GM12878 (cell line): Measurements from ENCODE around the gene NUP205. TPM values are rescaled to one million over a fixed set of nuclear protein-coding genes. Genes with fewer than 3 reads are reported as not detected.

Source experiments
- ATAC-seq: fragments of 200-7000 bp; cut with Tn5 transposase; 3 replicates; pipeline ENCODE4 v1.9.1; 2020; ENCODE audit warnings: mild to moderate bottlenecking, moderate library complexity
- BruUV-seq: library from RNA; stranded (reverse); fragments of 400-500 nt; replicated peaks from 2 replicates; lab custom pipeline; 2021; lab: Mats Ljungman, UMichigan
- CTCF ChIA-PET: fragments of 300-600 bp; sonication (Branson Sonifier 250); formaldehyde crosslinking; extraction: SDS; loops from one replicate; lab custom pipeline; 2021; ENCODE audit warnings: inconsistent platforms; lab: Yijun Ruan, JAX
- POLR2A ChIA-PET: fragments of 350-600 bp; formaldehyde crosslinking; extraction: SDS; loops from one replicate; lab custom pipeline; 2021; ENCODE audit warnings: inconsistent platforms; lab: Charles Lee
- RAD21 ChIA-PET: fragments of 300-600 bp; sonication (Branson Sonifier 250); formaldehyde crosslinking; loops from one replicate; lab custom pipeline; 2023; ENCODE audit warnings: antibody characterized with exemption; ENCODE audit not compliant: unreplicated experiment; lab: Charles Lee
- SMC1A ChIA-PET: fragments of 300-600 bp; sonication (Branson Sonifier 250); formaldehyde crosslinking; loops from one replicate; lab custom pipeline; 2023; ENCODE audit not compliant: unreplicated experiment, uncharacterized antibody; lab: Charles Lee
- DNase-seq: peaks from one replicate; pipeline ENCODE4 v3.0.0-alpha.2; 2011; ENCODE audit warnings: low read depth, low spot score
- FAIRE-seq: peaks from 3 replicates; lab custom pipeline; 2011; peaks lifted over from hg19 to GRCh38; lab: Jason Lieb, UNC
- H2AFZ ChIP-seq: 2 replicates; pipeline ENCODE4 v1.6.0; 2011; ENCODE audit warnings: low read depth, low read length, control low read depth; ENCODE audit not compliant: control insufficient read depth
- H3K27ac ChIP-seq: 2 replicates; pipeline ENCODE4 v1.5.1; 2011; ENCODE audit warnings: control low read depth; ENCODE audit not compliant: control insufficient read depth, insufficient read depth
- H3K27me3 ChIP-seq, 2 experiments: replicated peaks in 1 of 2; 2 replicates each; pipeline versions ENCODE4 v1.6.0 to v1.6.1; 2011; ENCODE audit warnings: low read length in 1 of 2; ENCODE audit not compliant: control insufficient read depth in 2 of 2, insufficient read depth in 2 of 2
- H3K36me3 ChIP-seq, 2 experiments: 2 replicates each; pipeline ENCODE4 v1.5.1; 2011; ENCODE audit warnings: low read length in 1 of 2; ENCODE audit not compliant: control insufficient read depth in 2 of 2, insufficient read depth in 2 of 2
- H3K4me1 ChIP-seq: 2 replicates; pipeline ENCODE4 v1.6.1; 2011; ENCODE audit warnings: mild to moderate bottlenecking, low read length, moderate library complexity, mixed read lengths; ENCODE audit not compliant: control insufficient read depth, insufficient read depth
- H3K4me2 ChIP-seq: 2 replicates; pipeline ENCODE4 v1.6.0; 2011; ENCODE audit warnings: control low read depth; ENCODE audit not compliant: control insufficient read depth, insufficient read depth
- H3K4me3 ChIP-seq: fragments of 200-600 bp; sonication (generic); 2 replicates; pipeline ENCODE4 v1.5.1; 2016
- H3K79me2 ChIP-seq: 2 replicates; pipeline ENCODE4 v1.6.0; 2011; ENCODE audit warnings: low read length; ENCODE audit not compliant: control insufficient read depth, insufficient read depth
- H3K9ac ChIP-seq: 2 replicates; pipeline ENCODE4 v1.8.0; 2011; ENCODE audit warnings: low read length, control low read depth, mixed read lengths; ENCODE audit not compliant: control insufficient read depth, insufficient read depth
- H3K9me3 ChIP-seq: replicated peaks from 3 replicates; pipeline ENCODE4 v1.5.1; 2011; ENCODE audit warnings: mild to moderate bottlenecking, low read length; ENCODE audit not compliant: control insufficient read depth, insufficient read depth
- H4K20me1 ChIP-seq: 2 replicates; pipeline ENCODE4 v1.6.0; 2011; ENCODE audit not compliant: control insufficient read depth, insufficient read depth
- HDGF ChIP-seq: fragments of 450-650 bp; IDR thresholded peaks from 2 replicates; pipeline ENCODE4 v1.6.1; 2016; ENCODE audit warnings: antibody characterized with exemption
- JUND ChIP-seq: IDR thresholded peaks from 2 replicates; pipeline ENCODE4 v1.6.1; 2012; ENCODE audit warnings: low read depth, mild to moderate bottlenecking, low read length, improper control_type of control experiment, moderate library complexity
- NFXL1 ChIP-seq: fragments of 450-650 bp; IDR thresholded peaks from 2 replicates; pipeline ENCODE4 v1.6.1; 2017; ENCODE audit warnings: antibody characterized with exemption, mild to moderate bottlenecking, borderline replicate concordance
- NRF1 ChIP-seq: conservative IDR thresholded peaks from 2 replicates; pipeline ENCODE4 v1.6.1; 2011; ENCODE audit warnings: mild to moderate bottlenecking, low read depth, low read length, improper control_type of control experiment
- SP1 ChIP-seq: IDR thresholded peaks from one replicate; pipeline ENCODE4 v1.6.1; 2011; ENCODE audit warnings: low read depth, low read length
- SPI1 ChIP-seq: IDR thresholded peaks from 2 replicates; pipeline ENCODE4 v1.6.1; 2011; ENCODE audit warnings: low read depth, mild to moderate bottlenecking, low read length, moderate library complexity, borderline replicate concordance; ENCODE audit not compliant: insufficient read depth
- SUPT20H ChIP-seq: IDR thresholded peaks from 2 replicates; pipeline ENCODE4 v1.6.1; 2011; ENCODE audit warnings: low read depth, mild to moderate bottlenecking, low read length, moderate library complexity, borderline replicate concordance; ENCODE audit not compliant: control insufficient read depth
- WGBS: methylation state at CpG from one replicate; pipeline ENCODE4 v1.1.6; 2016; ENCODE audit warnings: low lambda C conversion rate; ENCODE audit not compliant: insufficient replicate concordance, insufficient coverage; ENCODE audit errors: missing lambda C conversion rate; 5-methylcytosine and 5-hydroxymethylcytosine counted together
- in situ Hi-C: fragments of 300-500 bp; cut with MboI; formaldehyde crosslinking; loops from 9 replicates; pipeline ENCODE4 v1.14.3; 2018; ENCODE audit warnings: mixed read lengths
- intact Hi-C: fragments of 100-400 bp; cut with micrococcal nuclease; formaldehyde crosslinking; loops from one replicate; pipeline ENCODE4 v1.14.2; 2022; ENCODE audit not compliant: unreplicated experiment
- polyA plus RNA-seq, 11 experiments: library from polyadenylated mRNA; depleted of rRNA in 4 of 11; unstranded in 6 of 11; stranded (reverse) in 5 of 11; fragments of >200 nt; fragmentation: Nextera tagmentation in 4 of 11; fragmentation: Illumina TruSeq in 1 of 11; extraction: Ambion mirVana in 4 of 11; extraction: Trizol in 1 of 11; gene quantifications; 1 replicate in 1 of 11; 2 replicates in 10 of 11; pipeline versions ENCODE4 v1.2.1 to v1.2.3, GENCODE V29; 2011 to 2016; ENCODE audit warnings: inconsistent platforms in 2 of 11, missing spikeins in 2 of 11, low read depth in 1 of 11
- total RNA-seq, 4 experiments: library from RNA; depleted of rRNA in 3 of 4; stranded (reverse); fragments of >200 nt in 3 of 4; fragmentation: Illumina TruSeq in 1 of 4; extraction: Trizol in 1 of 4; gene quantifications; 2 replicates each; pipeline versions ENCODE4 v1.2.1 to v1.2.3, GENCODE V29; 2013 to 2021
- TF ChIP-seq, protein P1 (sequence below): fragments of 450-650 bp; IDR thresholded peaks from 2 replicates; pipeline ENCODE4 v1.6.1; 2018; ENCODE audit warnings: borderline replicate concordance, mild to moderate bottlenecking; ENCODE audit not compliant: partially characterized antibody

NUP205 gene
- total and polyA plus RNA-seq, 10 of the 15 experiments (the other 5 are each of a cell fraction or from before 2014, with no cell fraction given): 41.4 to 110 (median 85.9) TPM

DNA sequence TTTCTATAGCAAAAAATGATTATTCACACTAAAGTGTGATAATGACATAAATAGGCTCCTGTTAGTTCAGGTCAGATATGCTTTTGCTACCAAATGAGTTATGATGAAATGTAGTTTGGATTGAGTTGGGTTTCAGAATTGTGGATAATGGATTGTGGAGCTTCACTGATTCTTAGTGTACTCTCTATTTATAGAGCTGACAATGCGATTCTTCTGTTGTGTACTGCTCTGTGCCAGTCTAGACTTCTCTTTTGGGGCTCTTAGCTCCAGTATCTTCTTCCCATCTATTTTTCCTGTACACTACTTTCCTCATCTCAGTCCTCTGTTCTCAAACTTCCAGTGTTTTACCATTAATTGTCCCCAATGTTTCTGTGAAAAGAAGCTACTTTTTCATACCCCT lies 112.1 kb downstream of the NUP205 start:
- Histone ChIP-seq H3K4me2 (no peak overlapping the region), H3K79me2 (peaks cover 15% of the 10 kb centered on the region), H3K4me3 (no peak overlapping the region), H3K9me3 (no peaks in the 10 kb centered on the region; the same call in 2 of the 3 replicates), H3K27ac (no peak overlapping the region), H3K9ac (no peak overlapping the region), H4K20me1 (no peaks in the 10 kb centered on the region), H3K27me3 (no peaks in the 10 kb centered on the region), H3K4me1 (no peaks in the 10 kb centered on the region; the same call in 1 of the 2 replicates), H2AFZ (no peak overlapping the region), H3K36me3 (peaks cover 0 to 2% of the 10 kb centered on the region in 2 experiments; a peak in 2 of 4 replicates)
- intact Hi-C loops (loop anchor here (5.0 to 10.0 kb wide), 3 partner anchors 118 to 343 kb away; partner anchors contain the start of gene MTPN), in situ Hi-C loops (loop anchor here (10.0 kb wide), 1 partner anchor 305 kb away; the partner anchor contains the start of gene MTPN)
- FAIRE-seq (no peak), ATAC-seq (no peak), DNase-seq (no peak)
- no TSS peak for BruUV-seq
- POLR2A ChIA-PET: no interaction called here
- CTCF ChIA-PET: interaction anchor here (0.9 to 8.2 kb wide), 6 partner anchors 9 to 396 kb away, joined by 5 to 89 read pairs (median 42); partner anchors contain the start of gene STMP1
- SMC1A ChIA-PET: interaction anchor here (1.2 to 3.8 kb wide), 3 partner anchors 10 to 42 kb away, joined by 5 to 15 read pairs (median 6); no protein-coding TSS in a partner anchor
- WGBS: 20% methylated on average over 1 of the region's 1 CpG
- RAD21 ChIA-PET: interaction anchor here (1.8 kb wide), 1 partner anchor 8 kb away, joined by 3 read pairs; no protein-coding TSS in a partner anchor
- TF ChIP-seq JUND (no peak), NRF1 (no peak), SPI1 (no peak), NFXL1 (no peak), SUPT20H (no peak), SP1 (no peak), HDGF (no peak)
- TF ChIP-seq, protein P1, sequence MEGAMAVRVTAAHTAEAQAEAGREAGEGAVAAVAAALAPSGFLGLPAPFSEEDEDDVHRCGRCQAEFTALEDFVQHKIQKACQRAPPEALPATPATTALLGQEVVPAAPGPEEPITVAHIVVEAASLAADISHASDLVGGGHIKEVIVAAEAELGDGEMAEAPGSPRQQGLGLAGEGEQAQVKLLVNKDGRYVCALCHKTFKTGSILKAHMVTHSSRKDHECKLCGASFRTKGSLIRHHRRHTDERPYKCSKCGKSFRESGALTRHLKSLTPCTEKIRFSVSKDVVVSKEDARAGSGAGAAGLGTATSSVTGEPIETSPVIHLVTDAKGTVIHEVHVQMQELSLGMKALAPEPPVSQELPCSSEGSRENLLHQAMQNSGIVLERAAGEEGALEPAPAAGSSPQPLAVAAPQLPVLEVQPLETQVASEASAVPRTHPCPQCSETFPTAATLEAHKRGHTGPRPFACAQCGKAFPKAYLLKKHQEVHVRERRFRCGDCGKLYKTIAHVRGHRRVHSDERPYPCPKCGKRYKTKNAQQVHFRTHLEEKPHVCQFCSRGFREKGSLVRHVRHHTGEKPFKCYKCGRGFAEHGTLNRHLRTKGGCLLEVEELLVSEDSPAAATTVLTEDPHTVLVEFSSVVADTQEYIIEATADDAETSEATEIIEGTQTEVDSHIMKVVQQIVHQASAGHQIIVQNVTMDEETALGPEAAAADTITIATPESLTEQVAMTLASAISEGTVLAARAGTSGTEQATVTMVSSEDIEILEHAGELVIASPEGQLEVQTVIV: no peak
